GM12878 (cell line): ENCODE data around the gene ASPG. TPM values are rescaled to one million over a fixed set of nuclear protein-coding genes. Genes with fewer than 3 reads are reported as not detected.

Source experiments
- ATAC-seq: fragments of 200-7000 bp; cut with Tn5 transposase; 3 replicates; pipeline ENCODE4 v1.9.1; 2020; ENCODE audit warnings: mild to moderate bottlenecking, moderate library complexity
- BruUV-seq: library from RNA; stranded (reverse); fragments of 400-500 nt; replicated peaks from 2 replicates; lab custom pipeline; 2021; lab: Mats Ljungman, UMichigan
- CTCF ChIA-PET: fragments of 300-600 bp; sonication (Branson Sonifier 250); formaldehyde crosslinking; extraction: SDS; loops from one replicate; lab custom pipeline; 2021; ENCODE audit warnings: inconsistent platforms; lab: Yijun Ruan, JAX
- POLR2A ChIA-PET: fragments of 350-600 bp; formaldehyde crosslinking; extraction: SDS; loops from one replicate; lab custom pipeline; 2021; ENCODE audit warnings: inconsistent platforms; lab: Charles Lee
- RAD21 ChIA-PET: fragments of 300-600 bp; sonication (Branson Sonifier 250); formaldehyde crosslinking; loops from one replicate; lab custom pipeline; 2023; ENCODE audit warnings: antibody characterized with exemption; ENCODE audit not compliant: unreplicated experiment; lab: Charles Lee
- SMC1A ChIA-PET: fragments of 300-600 bp; sonication (Branson Sonifier 250); formaldehyde crosslinking; loops from one replicate; lab custom pipeline; 2023; ENCODE audit not compliant: unreplicated experiment, uncharacterized antibody; lab: Charles Lee
- DNase-seq: peaks from one replicate; pipeline ENCODE4 v3.0.0-alpha.2; 2011; ENCODE audit warnings: low read depth, low spot score
- FAIRE-seq: peaks from 3 replicates; lab custom pipeline; 2011; peaks lifted over from hg19 to GRCh38; lab: Jason Lieb, UNC
- H2AFZ ChIP-seq: 2 replicates; pipeline ENCODE4 v1.6.0; 2011; ENCODE audit warnings: low read depth, low read length, control low read depth; ENCODE audit not compliant: control insufficient read depth
- H3K27ac ChIP-seq: 2 replicates; pipeline ENCODE4 v1.5.1; 2011; ENCODE audit warnings: control low read depth; ENCODE audit not compliant: control insufficient read depth, insufficient read depth
- H3K27me3 ChIP-seq, 2 experiments: replicated peaks in 1 of 2; 2 replicates each; pipeline versions ENCODE4 v1.6.0 to v1.6.1; 2011; ENCODE audit warnings: low read length in 1 of 2; ENCODE audit not compliant: control insufficient read depth in 2 of 2, insufficient read depth in 2 of 2
- H3K36me3 ChIP-seq, 2 experiments: 2 replicates each; pipeline ENCODE4 v1.5.1; 2011; ENCODE audit warnings: low read length in 1 of 2; ENCODE audit not compliant: control insufficient read depth in 2 of 2, insufficient read depth in 2 of 2
- H3K4me1 ChIP-seq: 2 replicates; pipeline ENCODE4 v1.6.1; 2011; ENCODE audit warnings: mild to moderate bottlenecking, low read length, moderate library complexity, mixed read lengths; ENCODE audit not compliant: control insufficient read depth, insufficient read depth
- H3K4me2 ChIP-seq: 2 replicates; pipeline ENCODE4 v1.6.0; 2011; ENCODE audit warnings: control low read depth; ENCODE audit not compliant: control insufficient read depth, insufficient read depth
- H3K4me3 ChIP-seq: fragments of 200-600 bp; sonication (generic); 2 replicates; pipeline ENCODE4 v1.5.1; 2016
- H3K79me2 ChIP-seq: 2 replicates; pipeline ENCODE4 v1.6.0; 2011; ENCODE audit warnings: low read length; ENCODE audit not compliant: control insufficient read depth, insufficient read depth
- H3K9ac ChIP-seq: 2 replicates; pipeline ENCODE4 v1.8.0; 2011; ENCODE audit warnings: low read length, control low read depth, mixed read lengths; ENCODE audit not compliant: control insufficient read depth, insufficient read depth
- H3K9me3 ChIP-seq: replicated peaks from 3 replicates; pipeline ENCODE4 v1.5.1; 2011; ENCODE audit warnings: mild to moderate bottlenecking, low read length; ENCODE audit not compliant: control insufficient read depth, insufficient read depth
- H4K20me1 ChIP-seq: 2 replicates; pipeline ENCODE4 v1.6.0; 2011; ENCODE audit not compliant: control insufficient read depth, insufficient read depth
- BCL11A ChIP-seq: IDR thresholded peaks from 2 replicates; pipeline ENCODE4 v1.6.1; 2011; ENCODE audit warnings: low read depth, low read length
- CHD1 ChIP-seq: IDR thresholded peaks from 2 replicates; pipeline ENCODE4 v1.6.1; 2012; ENCODE audit warnings: low read depth, low read length, improper control_type of control experiment
- EGR1 ChIP-seq, 2 experiments: IDR thresholded peaks; 1 replicate in 1 of 2; 2 replicates in 1 of 2; pipeline ENCODE4 v1.6.1; 2011 to 2012; ENCODE audit warnings: low read depth in 2 of 2, low read length in 2 of 2, borderline replicate concordance in 1 of 2, mild to moderate bottlenecking in 1 of 2, moderate library complexity in 1 of 2
- FOXM1 ChIP-seq: IDR thresholded peaks from 2 replicates; pipeline ENCODE4 v1.6.1; 2012; ENCODE audit warnings: low read depth, mild to moderate bottlenecking, inconsistent platforms, low read length, moderate library complexity
- LARP7 ChIP-seq: fragments of 450-650 bp; IDR thresholded peaks from 2 replicates; pipeline ENCODE4 v1.6.1; 2017; ENCODE audit warnings: mild to moderate bottlenecking
- NFYB ChIP-seq: IDR thresholded peaks from 2 replicates; pipeline ENCODE4 v1.6.1; 2011; ENCODE audit warnings: low read depth, mild to moderate bottlenecking, low read length, improper control_type of control experiment, moderate library complexity; ENCODE audit not compliant: insufficient read depth
- RB1 ChIP-seq: fragments of 450-650 bp; formaldehyde crosslinking; IDR thresholded peaks from 2 replicates; pipeline ENCODE4 v1.6.1; 2017; ENCODE audit warnings: mild to moderate bottlenecking, borderline replicate concordance
- SIX5 ChIP-seq: IDR thresholded peaks from 2 replicates; pipeline ENCODE4 v1.6.1; 2011; ENCODE audit warnings: mild to moderate bottlenecking, low read depth, low read length, moderate library complexity; ENCODE audit not compliant: severe bottlenecking
- SREBF1 ChIP-seq: IDR thresholded peaks from 2 replicates; pipeline ENCODE4 v1.6.1; 2012; ENCODE audit warnings: mild to moderate bottlenecking, low read length
- STAT1 ChIP-seq: fragments of 450-650 bp; conservative IDR thresholded peaks from 2 replicates; pipeline ENCODE4 v1.6.1; 2014; ENCODE audit warnings: antibody characterized with exemption, mild to moderate bottlenecking
- SUZ12 ChIP-seq: fragments of 200-600 bp; sonication (generic); IDR thresholded peaks from one replicate; pipeline ENCODE4 v1.6.1; 2018; ENCODE audit warnings: antibody characterized with exemption, mild to moderate bottlenecking; ENCODE audit not compliant: unreplicated experiment
- TCF3 ChIP-seq: IDR thresholded peaks from 2 replicates; pipeline ENCODE4 v1.6.1; 2012; ENCODE audit warnings: low read depth, mild to moderate bottlenecking, low read length, borderline replicate concordance; ENCODE audit not compliant: insufficient read depth
- WGBS: methylation state at CpG from one replicate; pipeline ENCODE4 v1.1.6; 2016; ENCODE audit warnings: low lambda C conversion rate; ENCODE audit not compliant: insufficient replicate concordance, insufficient coverage; ENCODE audit errors: missing lambda C conversion rate; 5-methylcytosine and 5-hydroxymethylcytosine counted together
- in situ Hi-C: fragments of 300-500 bp; cut with MboI; formaldehyde crosslinking; loops from 9 replicates; pipeline ENCODE4 v1.14.3; 2018; ENCODE audit warnings: mixed read lengths
- intact Hi-C: fragments of 100-400 bp; cut with micrococcal nuclease; formaldehyde crosslinking; loops from one replicate; pipeline ENCODE4 v1.14.2; 2022; ENCODE audit not compliant: unreplicated experiment
- polyA plus RNA-seq, 11 experiments: library from polyadenylated mRNA; depleted of rRNA in 4 of 11; unstranded in 6 of 11; stranded (reverse) in 5 of 11; fragments of >200 nt; fragmentation: Nextera tagmentation in 4 of 11; fragmentation: Illumina TruSeq in 1 of 11; extraction: Ambion mirVana in 4 of 11; extraction: Trizol in 1 of 11; gene quantifications; 1 replicate in 1 of 11; 2 replicates in 10 of 11; pipeline versions ENCODE4 v1.2.1 to v1.2.3, GENCODE V29; 2011 to 2016; ENCODE audit warnings: inconsistent platforms in 2 of 11, missing spikeins in 2 of 11, low read depth in 1 of 11
- total RNA-seq, 4 experiments: library from RNA; depleted of rRNA in 3 of 4; stranded (reverse); fragments of >200 nt in 3 of 4; fragmentation: Illumina TruSeq in 1 of 4; extraction: Trizol in 1 of 4; gene quantifications; 2 replicates each; pipeline versions ENCODE4 v1.2.1 to v1.2.3, GENCODE V29; 2013 to 2021
- TF ChIP-seq, protein P1 (sequence below): IDR thresholded peaks from 2 replicates; pipeline ENCODE4 v1.6.1; 2012; ENCODE audit warnings: mild to moderate bottlenecking, low read depth, low read length
- TF ChIP-seq, protein P2 (sequence below): IDR thresholded peaks from 2 replicates; pipeline ENCODE4 v1.6.1; 2012; ENCODE audit warnings: low read depth, low read length, improper control_type of control experiment

The ASPG gene
- total and polyA plus RNA-seq, 10 of the 15 experiments (the other 5 are each of a cell fraction or from before 2014, with no cell fraction given) = not detected

DNA sequence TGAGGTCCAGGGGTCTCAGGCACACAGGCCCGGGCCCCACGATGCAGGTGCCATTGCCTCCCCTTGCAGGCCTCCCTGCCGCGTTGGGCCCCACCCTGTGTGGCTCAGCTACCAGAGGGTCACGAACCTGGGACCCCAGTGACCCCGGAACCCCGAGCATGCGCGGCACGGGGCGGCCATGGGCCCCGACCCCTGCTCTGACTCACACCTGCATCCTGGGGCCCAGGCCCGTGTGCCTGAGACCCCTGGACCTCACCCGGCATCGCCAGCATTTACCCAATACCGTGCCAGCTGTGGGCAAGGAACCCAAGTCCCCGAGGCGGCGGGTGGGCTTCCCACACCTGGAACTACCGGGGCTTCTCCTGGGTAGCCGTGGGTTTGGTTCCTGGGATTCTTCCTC is 78.0 kb downstream of the ASPG start (continued):
- TF ChIP-seq NFYB (no peak), BCL11A (no peak), SUZ12 (no peak), TCF3 (no peak), EGR1 (IDR thresholded peaks at IDR 0.05; ENCODE audit: borderline replicate concordance in 1 of 2, low read depth in 2 of 2, low read length in 2 of 2) (no peak), SIX5 (no peak), CHD1 (no peak), LARP7 (no peak)
- TF ChIP-seq, protein P1, sequence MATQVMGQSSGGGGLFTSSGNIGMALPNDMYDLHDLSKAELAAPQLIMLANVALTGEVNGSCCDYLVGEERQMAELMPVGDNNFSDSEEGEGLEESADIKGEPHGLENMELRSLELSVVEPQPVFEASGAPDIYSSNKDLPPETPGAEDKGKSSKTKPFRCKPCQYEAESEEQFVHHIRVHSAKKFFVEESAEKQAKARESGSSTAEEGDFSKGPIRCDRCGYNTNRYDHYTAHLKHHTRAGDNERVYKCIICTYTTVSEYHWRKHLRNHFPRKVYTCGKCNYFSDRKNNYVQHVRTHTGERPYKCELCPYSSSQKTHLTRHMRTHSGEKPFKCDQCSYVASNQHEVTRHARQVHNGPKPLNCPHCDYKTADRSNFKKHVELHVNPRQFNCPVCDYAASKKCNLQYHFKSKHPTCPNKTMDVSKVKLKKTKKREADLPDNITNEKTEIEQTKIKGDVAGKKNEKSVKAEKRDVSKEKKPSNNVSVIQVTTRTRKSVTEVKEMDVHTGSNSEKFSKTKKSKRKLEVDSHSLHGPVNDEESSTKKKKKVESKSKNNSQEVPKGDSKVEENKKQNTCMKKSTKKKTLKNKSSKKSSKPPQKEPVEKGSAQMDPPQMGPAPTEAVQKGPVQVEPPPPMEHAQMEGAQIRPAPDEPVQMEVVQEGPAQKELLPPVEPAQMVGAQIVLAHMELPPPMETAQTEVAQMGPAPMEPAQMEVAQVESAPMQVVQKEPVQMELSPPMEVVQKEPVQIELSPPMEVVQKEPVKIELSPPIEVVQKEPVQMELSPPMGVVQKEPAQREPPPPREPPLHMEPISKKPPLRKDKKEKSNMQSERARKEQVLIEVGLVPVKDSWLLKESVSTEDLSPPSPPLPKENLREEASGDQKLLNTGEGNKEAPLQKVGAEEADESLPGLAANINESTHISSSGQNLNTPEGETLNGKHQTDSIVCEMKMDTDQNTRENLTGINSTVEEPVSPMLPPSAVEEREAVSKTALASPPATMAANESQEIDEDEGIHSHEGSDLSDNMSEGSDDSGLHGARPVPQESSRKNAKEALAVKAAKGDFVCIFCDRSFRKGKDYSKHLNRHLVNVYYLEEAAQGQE = no peak
- TF ChIP-seq, protein P2, sequence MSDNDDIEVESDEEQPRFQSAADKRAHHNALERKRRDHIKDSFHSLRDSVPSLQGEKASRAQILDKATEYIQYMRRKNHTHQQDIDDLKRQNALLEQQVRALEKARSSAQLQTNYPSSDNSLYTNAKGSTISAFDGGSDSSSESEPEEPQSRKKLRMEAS = no peak

DNA sequence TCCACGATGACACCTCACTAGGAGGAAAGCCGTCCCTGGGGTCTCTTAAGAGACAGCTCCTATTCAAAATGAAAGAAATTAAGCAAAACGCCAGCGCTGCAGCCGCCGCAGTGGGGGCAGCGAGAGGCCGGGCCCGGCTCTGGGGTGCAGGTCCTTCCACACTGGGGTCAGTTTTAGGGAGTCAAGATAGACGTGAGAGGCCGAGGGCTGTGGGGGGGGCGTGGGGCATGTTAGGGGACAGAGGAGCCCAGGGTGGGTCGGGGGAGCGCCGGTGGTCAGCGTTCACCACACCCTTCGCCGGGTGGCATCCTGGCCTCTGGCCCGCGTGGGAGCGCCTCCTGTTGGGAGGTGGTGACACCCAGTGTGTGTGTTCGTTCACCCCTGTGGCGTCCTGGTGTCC is 78.5 kb downstream of the ASPG start:
- RAD21 ChIA-PET = no interaction called here
- TF ChIP-seq SREBF1 (no peak), RB1 (no peak), SIX5 (no peak), STAT1 (no peak), FOXM1 (no peak)
- Histone ChIP-seq H3K27me3 (no peaks in the 10 kb centered on the region), H3K9me3 (no peaks in the 10 kb centered on the region), H3K4me1 (no peaks in the 10 kb centered on the region), H3K4me2 (no peak overlapping the region), H4K20me1 (no peaks in the 10 kb centered on the region), H3K36me3 (no peaks in the 10 kb centered on the region), H3K9ac (no peak overlapping the region), H3K27ac (no peak overlapping the region), H2AFZ (no peak overlapping the region), H3K4me3 (no peak overlapping the region), H3K79me2 (no peaks in the 10 kb centered on the region)
- ATAC-seq (no peak), DNase-seq (no peak), FAIRE-seq (no peak)
- in situ Hi-C loops = no loop called here
- CTCF ChIA-PET = no interaction called here
- intact Hi-C loops = no loop called here
- POLR2A ChIA-PET = no interaction called here
- BruUV-seq = no TSS peak
- SMC1A ChIA-PET = no interaction called here
- WGBS = 17% methylated on average over 15 of the region's 23 CpGs
